ENCODE results near the gene RNF113B.

DNA sequence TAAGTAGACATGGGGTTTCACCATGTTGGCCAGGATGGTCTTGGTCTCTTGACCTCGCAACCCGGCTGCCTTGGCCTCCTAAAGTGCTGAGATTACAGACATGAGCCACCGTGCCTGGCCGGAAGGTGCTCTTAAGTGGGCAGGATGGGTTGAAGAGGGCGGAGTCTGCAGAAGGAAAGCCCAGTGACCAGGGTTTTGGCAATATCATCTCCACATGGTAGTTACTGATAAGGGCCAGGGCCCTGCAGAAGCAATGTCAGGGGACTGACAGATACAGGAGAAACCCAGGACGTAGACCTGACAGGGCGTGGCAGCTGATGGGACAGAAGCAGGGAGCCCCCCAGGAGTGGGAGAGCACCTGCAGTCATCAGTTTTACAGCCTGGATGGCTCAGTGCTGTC, 45.7 kb upstream of the RNF113B start:
- TF ChIP-seq EZH2 (IDR thresholded peaks at IDR 0.05; ENCODE audit: low read length), result no peak
- TF ChIP-seq, protein P1, sequence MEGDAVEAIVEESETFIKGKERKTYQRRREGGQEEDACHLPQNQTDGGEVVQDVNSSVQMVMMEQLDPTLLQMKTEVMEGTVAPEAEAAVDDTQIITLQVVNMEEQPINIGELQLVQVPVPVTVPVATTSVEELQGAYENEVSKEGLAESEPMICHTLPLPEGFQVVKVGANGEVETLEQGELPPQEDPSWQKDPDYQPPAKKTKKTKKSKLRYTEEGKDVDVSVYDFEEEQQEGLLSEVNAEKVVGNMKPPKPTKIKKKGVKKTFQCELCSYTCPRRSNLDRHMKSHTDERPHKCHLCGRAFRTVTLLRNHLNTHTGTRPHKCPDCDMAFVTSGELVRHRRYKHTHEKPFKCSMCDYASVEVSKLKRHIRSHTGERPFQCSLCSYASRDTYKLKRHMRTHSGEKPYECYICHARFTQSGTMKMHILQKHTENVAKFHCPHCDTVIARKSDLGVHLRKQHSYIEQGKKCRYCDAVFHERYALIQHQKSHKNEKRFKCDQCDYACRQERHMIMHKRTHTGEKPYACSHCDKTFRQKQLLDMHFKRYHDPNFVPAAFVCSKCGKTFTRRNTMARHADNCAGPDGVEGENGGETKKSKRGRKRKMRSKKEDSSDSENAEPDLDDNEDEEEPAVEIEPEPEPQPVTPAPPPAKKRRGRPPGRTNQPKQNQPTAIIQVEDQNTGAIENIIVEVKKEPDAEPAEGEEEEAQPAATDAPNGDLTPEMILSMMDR (optimal IDR thresholded peaks at IDR 0.05 in 1 of 3, IDR thresholded peaks at IDR 0.05 in 1 of 3, conservative IDR thresholded peaks at IDR 0.05 in 1 of 3; ENCODE audit: extremely low read depth in 1 of 3, insufficient read depth in 2 of 3, low read length in 3 of 3), result no peak

Data from keratinocyte (primary cell).